ENCODE measurements around the gene CNTN5. TPM values are rescaled to one million over a fixed set of nuclear protein-coding genes. Genes with fewer than 3 reads are reported as not detected.
"Not testable (repeated sequence)": the region's sequence is repeated elsewhere in the genome, so short reads cannot be mapped to it uniquely, and the experiment has no call there.

CNTN5 gene
- total RNA-seq, 1 experiment from 2014 or later = 0.32 TPM

DNA sequence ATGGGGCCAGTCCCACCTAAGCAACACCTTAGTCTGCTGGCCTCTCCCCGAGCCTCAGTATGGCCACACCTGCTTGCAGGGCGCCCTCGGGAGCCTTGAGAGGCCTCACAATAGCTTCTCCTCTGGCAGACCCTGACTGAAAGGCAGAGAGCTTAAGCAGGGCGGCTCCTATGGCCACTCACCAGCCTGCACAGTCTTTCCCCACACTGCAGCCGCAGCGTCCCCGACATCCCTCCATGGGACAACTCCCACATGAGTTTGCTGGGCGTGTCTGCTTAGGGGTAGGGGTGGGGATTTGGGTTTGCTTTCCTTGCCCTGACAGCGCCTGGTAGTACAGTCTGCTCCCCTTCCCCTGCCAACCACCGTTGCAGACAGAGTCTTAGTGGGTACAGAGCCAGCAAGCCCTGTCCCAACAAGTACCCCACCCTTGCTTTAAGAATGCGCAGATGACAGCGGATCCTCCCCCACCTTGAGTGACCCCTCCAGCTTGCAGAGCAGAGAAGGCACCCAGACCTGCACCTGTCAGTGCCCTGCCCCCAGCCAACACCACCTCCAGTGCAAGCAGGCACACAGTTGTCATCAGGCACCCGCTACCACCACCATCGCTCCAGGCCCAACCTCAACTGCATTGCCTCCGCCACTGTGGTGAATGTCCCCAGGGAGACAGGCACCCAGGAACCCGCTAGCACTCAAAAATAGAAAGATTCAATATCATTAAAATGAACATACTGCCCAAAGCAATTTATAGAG is 1252.5 kb downstream of the CNTN5 start:
- no peak for DNase-seq (ENCODE audit: extremely low read depth, low read depth)

DNA sequence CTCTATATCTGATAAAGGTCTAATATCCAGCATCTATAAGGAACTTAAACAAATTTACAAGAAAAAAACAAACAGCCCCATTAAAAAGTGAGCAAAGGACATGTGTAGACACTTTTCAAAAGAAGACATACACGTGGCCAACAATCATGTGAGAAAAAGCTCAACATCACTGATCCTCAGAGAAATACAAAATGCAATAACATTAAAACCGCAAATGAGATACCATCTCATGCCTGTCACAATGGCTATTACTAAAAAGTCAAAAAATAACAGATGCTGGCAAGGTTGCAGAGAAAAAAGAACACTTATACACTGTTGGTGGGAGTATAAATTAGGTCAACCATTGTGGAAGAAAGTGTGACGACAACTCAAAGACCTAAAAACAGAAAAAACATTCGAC is 1253.7 kb downstream of the CNTN5 start:
- not testable (repeated sequence) for DNase-seq (ENCODE audit: extremely low read depth, low read depth)

DNA sequence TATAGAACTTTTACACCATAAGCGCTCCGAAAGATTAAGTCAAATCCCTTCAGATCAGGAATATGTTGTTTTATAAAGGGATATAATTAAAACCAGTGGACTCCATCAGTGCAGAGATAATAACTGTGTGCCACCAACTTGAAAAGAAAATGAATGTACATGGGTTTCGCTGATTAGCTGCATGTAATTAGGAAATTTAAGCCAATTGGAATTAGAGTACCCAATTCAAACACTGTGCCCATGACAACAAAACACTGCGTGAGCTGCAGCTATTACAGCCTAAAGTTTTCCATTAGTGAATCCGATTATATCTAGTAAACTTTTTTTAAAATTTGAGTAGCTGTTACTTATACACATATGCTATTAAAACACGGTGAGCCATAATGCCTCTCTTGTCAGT is 1274.0 kb downstream of the CNTN5 start:
- DNase-seq (ENCODE audit: extremely low read depth, low read depth) = no peak

DNA sequence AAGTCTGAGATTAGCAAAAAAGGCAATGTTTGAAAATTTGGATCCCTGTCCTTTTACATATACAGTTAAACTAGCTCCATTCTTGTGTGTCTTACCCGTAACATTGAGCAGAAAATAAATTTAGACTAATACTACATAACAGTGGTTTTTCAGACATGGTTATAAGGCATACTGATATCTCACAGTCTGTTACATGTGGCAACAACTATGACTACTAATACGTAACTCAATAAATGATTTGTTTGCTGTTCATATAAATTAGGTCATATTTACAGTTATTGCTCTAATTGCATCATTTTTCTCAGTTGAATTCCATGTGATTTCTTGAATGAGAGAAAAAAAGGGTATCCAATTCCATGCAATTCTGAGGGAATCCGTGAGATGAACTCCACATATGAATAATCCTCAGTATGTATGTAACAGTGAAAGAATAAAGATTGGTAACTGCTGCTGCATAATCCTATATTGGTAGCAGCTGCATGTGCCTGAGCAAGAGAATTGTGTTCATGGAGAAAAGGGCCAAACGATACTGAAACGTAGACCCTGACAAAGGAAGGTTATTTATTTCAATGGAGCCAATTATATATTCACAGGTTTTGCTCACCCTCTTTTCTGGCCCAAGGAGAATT is 1275.4 kb downstream of the CNTN5 start:
- no peak for DNase-seq (ENCODE audit: extremely low read depth, low read depth)

DNA sequence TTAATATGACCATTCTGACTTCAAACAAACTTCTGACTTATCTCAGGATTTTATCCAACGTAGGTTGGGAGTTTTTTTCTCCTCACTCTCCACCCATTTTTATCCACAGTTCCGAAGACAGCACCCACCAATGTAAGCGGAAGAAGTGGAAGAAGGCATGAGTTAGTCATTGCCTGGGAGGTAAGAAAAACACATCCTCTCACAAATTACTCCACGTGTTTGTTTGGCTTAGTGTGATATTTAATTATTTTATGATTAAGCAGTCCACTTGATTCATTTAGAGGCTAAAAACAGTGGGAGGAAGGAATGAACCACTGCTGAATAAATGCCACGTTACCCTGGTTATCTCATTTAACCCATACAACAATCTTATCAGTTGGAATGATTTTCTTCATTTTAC is 1276.8 kb downstream of the CNTN5 start:
- DNase-seq (ENCODE audit: extremely low read depth, low read depth) = no peak

DNA sequence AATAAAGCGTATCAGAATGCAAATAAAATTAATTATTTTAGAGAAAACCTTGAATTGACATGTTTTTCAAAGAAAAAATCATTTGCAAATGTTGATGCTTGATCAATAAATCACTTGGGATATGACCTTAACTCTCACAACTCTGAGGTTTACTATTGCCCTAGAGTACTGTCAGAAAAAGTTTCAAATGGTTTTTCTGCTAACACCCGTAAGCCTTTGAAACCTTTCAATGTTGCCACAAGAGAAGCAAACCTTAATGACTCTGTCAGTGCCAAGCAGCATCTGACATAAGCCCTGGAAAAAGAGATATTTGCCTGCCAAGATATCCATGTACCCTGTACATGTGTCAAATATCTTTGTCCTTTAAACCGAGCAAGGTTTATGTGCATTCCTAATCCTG is 1282.1 kb downstream of the CNTN5 start:
- DNase-seq (ENCODE audit: extremely low read depth, low read depth) = no peak

DNA sequence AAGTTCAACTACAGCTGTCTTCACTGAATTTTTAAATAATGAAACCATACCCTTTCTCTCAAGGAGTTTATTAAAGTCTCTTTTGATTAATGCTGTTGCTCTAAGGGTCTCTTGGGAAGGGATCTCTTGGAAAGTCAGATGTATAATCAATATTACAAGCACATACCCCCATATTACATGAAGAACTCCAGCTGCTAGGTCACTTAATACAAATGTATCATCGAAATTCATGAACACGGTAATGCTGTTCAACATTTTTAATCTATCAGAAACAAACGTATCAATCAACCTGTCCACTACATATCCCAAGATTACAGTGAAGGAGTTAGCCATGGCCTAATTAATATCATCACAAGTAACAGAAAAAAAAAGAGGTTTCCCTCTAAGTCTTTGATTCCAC is 1283.1 kb downstream of the CNTN5 start:
- DNase-seq (ENCODE audit: extremely low read depth, low read depth) = no peak

DNA sequence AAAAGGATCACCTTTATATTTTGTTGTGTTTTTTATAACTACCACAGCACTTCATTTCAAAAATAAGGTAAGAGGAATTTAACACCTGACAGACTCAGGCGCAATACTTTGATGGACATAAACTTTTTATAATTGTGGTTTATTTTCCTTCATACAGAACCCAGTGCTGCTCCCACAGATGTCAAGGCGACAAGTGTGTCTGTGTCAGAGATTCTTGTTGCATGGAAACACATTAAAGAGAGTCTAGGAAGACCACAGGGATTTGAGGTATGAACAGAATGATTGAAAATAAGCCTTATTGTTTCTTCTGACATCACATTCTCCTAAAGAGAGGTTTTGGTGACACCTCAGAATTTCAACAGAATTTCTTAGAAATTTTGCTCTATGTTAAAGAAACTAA is 1287.5 kb downstream of the CNTN5 start:
- no peak for DNase-seq (ENCODE audit: extremely low read depth, low read depth)

DNA sequence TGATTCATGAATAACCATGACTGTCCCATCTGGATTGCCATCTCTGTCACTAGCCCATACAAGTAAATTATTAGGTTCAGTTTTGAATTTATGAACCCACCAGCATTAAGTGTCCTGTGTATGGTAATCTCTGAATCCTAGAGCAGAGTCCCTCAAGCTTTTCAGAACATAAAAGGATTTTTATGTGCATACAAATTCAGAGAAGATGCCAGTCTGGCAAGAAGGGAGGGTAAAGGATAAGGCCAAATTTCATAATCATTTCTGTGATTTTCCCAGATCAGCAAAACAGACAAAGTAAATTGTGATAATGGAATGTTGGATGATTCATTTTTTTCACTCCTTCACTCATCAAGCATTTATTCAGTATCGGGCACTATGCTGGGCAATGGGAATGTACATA is 1295.2 kb downstream of the CNTN5 start:
- no peak for DNase-seq (ENCODE audit: extremely low read depth, low read depth)

DNA sequence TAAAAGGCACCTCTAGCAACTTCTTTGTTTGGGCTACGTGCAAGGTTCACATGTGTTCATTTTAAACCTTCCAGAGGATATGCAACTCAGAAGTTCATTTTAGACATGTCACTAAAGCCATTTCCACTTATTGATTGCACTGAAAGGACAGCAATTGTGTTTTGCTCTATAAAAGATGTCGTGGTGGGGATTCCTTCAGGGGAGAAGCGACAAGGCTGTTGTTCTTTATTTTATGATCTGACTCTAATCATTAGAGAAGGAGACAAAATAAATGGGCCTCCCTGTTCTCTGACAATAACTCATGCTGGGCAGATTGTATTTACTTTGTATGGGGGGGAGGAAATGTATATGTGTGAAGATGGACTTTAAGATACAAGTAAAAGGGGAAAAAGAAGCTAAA is 1296.2 kb downstream of the CNTN5 start:
- DNase-seq (ENCODE audit: extremely low read depth, low read depth) = no peak

DNA sequence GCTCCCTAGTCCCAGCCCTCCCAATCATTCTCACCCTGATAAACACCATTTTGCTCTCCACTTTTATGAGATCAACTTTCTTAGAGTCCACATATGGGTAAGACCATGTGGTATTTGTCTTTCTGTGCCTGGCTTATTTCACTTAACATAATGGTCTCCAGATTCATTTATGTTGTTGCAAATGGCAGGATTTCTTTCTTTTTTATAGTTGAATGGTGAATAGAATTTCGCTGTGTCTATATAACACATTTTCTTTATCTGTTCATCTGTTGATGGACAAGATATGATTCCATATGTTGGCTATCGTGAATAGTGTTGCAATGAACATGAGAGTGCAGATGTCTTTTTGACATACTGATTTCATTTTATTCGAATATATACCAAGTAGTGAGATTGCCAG is 1298.9 kb downstream of the CNTN5 start:
- DNase-seq (ENCODE audit: extremely low read depth, low read depth) = no peak

DNA sequence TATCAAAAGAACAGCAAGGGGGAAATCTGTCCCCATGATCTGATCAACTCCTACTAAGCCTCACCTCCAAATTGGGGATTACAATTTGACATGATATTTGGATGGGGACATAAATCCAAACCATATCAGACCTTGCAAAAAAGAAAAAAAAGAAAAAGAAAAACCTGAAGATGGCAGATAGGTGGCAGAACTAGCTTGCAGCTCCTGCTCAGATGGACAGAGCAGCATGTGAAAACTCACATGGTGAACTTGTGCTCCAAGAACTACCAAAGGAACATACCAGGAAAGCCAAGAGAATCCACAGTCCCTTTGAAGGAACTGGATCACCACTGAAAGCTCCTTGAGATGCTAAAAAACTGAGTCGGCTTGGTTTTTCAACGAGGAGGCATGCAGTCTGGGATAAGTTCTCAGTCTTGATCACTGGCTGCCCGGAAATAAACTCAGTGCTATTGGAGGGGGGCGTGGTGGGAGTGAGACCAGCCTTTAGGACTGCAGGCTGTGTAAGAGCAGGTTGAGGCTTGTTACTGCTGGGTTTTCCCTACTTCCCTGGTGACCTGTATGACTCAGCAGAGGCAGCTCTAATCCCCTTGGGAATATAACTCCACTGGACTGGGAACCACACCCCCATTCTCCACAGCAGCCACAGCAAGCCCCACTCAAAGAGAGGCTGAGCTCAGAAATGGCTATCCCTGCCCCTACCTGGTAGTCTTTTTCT is 1308.0 kb downstream of the CNTN5 start:
- peak; percentile 29 for DNase-seq (ENCODE audit: extremely low read depth, low read depth)

DNA sequence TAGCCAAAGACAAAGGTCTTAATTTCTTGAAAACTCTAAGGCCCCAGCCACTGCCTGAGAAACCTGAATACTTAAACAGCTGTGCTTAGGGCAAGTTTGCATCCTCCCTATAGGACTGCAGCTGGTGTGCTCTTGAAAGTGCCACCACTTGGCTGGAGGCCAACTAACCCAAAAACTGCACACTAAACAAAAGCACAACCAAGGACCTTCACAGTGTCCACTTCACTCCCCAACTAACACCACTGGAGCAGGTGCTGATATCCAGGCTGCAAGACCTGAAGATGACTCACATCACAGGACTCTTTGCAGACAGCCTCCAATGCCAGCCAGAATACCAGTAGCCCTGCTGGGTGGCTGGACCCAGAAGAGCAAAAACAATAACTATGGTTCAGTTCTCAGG is 1308.6 kb downstream of the CNTN5 start:
- DNase-seq (ENCODE audit: extremely low read depth, low read depth) = no peak

DNA sequence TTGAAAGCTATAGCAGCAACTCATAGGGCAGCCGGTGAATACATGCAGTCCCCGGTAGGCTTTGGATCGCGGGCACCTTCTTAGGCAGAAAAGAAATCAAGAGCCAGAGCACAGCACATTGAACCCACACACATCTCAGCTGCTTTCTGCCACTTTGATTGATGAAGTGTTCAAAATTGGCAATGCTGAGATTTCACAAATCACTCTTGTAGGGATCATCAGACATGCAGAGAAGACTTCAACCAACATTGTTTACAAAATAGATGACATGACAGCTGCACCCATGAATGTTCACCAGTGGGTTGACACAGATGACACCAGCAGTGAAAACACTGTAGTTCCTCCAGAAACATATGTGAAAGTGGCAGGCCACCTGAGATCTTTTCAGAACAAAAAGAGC is 1316.1 kb downstream of the CNTN5 start:
- no peak for DNase-seq (ENCODE audit: extremely low read depth, low read depth)

DNA sequence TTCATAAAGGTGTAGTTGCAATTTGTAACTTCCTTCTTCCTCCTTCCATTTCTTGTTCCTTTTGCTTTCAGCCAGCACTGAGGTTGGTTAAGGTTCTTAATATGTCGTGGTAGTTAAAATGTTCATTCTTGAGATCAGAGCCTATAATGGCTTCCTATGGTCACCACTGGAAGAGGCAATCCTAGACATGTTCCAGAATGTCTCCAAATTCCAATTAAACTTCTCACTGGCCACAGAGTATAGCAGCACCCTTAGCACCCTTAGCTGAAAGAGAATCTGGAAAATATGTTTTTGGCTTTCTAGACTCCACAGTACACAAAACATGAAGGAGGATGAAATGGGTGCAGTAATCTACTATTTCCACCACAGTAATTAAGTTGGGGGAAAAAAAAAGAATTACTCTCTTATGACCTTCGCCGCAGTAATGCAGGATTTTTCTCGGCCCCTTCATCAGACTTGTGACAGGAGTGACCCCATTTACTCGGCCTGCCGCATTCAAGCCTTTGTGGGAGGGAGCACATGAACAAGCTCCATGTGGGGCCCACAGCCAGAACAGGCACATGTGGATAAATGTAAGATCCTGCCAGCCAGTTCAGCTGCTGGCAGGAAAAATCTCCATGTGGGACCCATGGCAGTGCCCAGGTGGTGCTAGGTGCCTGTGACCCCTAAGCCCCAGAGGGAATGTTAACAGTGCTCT is 1317.5 kb downstream of the CNTN5 start:
- DNase-seq (ENCODE audit: extremely low read depth, low read depth) = no peak

DNA sequence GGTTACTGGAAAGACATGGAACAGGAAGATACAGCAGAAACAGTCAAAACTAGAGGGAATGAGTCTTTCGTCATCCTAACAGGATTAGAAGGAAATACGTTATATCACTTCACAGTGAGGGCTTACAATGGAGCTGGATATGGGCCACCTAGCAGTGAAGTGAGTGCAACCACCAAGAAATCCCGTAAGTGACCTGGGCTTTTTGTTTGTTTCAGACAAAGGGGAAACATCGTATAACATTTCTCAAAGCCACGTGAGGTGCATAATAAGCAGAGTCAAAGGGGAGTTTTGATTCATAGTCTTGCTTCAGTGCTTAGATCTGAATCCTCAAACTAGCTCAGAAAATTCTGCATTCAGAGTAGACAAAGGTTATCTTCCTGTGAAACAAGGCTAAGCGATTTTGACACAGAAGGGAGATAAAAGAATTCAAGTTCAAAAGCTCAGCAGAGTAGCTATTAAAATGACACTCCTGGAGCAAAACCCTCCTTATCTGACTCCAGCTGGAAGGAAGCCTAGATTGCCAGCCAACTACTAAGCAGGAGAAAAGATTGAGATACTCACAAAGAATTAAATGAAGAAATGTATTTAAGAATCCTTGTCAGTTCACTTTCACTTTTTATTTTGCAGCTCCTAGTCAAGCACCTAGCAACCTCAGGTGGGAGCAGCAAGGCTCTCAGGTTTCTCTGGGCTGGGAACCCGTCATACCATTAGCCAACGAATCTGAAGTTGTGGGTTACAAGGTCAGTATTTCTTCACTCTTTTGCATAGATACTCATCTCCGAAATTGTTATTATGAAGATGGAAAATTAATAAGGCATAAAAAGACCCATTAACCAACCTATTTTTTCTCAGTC is 1319.9 kb downstream of the CNTN5 start:
- no peak for DNase-seq (ENCODE audit: extremely low read depth, low read depth)

DNA sequence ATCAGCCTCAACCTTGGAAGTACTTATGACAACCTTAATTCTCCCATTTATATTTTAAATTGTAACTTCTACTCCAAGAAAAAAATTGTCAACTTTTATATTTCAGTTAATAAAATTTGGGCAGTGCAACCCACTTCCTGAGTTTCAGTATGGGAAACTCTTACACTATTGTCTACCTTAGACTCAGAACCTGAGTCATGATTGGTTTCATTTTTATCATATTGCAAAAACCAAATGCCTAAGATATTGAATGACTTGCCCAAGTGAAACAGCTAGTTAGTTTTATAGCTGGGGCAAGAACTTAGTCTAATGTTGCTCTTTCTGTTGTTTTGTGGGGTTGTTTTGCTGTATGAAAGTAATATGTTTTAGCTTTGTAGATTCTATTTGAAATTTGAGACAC is 1332.3 kb downstream of the CNTN5 start:
- DNase-seq (ENCODE audit: extremely low read depth, low read depth) = no peak

DNA sequence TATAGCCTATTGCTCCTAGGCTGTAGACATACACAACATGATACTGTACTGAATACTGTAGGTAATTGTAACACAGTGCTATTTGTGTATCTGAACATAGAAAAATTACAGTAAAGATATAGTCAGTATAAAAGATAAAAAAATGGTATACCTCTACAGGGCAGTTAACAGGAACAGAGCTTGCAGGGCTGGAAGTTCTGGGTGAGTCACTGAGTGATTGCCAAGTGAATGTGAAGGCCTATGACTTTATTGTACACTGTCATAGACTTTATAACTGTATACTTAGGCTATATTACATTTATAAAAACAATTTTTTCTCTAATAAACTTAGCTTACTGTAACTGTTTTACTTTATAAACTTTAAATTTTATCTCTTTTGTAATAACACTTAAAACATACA is 1334.0 kb downstream of the CNTN5 start:
- DNase-seq (ENCODE audit: extremely low read depth, low read depth) = no peak

DNA sequence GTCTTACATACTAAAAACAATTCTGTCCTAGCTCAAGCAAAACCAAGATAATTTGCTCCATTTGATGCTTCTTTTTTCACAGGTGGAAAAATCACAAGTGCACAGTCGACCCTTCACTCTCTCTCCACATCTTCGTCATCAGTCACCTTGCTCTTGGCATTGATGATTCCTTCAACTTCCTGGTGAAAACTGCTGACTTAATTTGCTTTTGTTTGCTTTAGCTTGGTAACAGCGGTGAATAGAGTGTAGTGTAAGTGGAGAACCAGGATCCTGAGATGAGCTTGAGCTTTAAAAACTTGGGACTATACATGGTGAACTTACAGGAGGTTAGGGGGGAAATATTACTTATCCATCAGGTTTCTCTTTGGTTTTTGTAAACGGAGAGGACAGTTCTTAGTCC is 1335.3 kb downstream of the CNTN5 start:
- DNase-seq (ENCODE audit: extremely low read depth, low read depth) = no peak

DNA sequence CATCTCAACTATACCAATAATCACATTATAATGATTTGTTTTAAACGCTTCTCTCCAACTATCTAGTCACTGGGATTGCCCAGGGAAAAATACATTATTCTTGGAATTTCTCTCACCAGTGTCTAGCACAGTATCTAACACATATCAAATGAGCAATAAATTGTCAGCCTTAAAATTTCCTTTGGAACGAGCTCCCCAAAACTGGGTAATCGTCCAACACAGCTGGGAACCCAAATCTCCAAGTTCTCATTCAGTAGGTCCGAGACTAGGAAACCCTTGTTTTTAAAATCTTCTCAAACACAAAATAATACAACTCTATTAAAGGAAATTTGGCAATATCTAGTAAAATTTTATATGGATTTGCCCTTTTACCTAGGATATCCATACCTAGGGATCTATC is 1338.5 kb downstream of the CNTN5 start:
- no peak for DNase-seq (ENCODE audit: extremely low read depth, low read depth)
